ENCODE measurements around the gene REPIN1. TPM values are rescaled to one million over a fixed set of nuclear protein-coding genes. Genes with fewer than 3 reads are reported as not detected.

Gene REPIN1
- total and polyA plus RNA-seq, 9 of the 15 experiments (the other 6 are each of a cell fraction or from before 2014, with no cell fraction given): 8.1 to 283 (median 94.3) TPM

GRCh38 chr7:150404172-150404804 is 35.7 kb downstream of the REPIN1 start (continued):
- no peak for TF ChIP-seq CHD7 (IDR thresholded peaks at IDR 0.05; ENCODE audit: low read depth, low read length)
- TF ChIP-seq NCOA6 (IDR thresholded peaks at IDR 0.05): no peak
- peak; percentile 57; the same call in 1 of the 2 replicates for TF ChIP-seq PYGO2 (tag; IDR thresholded peaks at IDR 0.05)
- no peak; the same call in 1 of the 2 replicates for TF ChIP-seq FOXO4 (CRISPR knock-in tag; IDR thresholded peaks at IDR 0.05)
- TF ChIP-seq ZBTB17 (CRISPR knock-in tag; IDR thresholded peaks at IDR 0.05): no peak
- no peak for TF ChIP-seq MTA3 (IDR thresholded peaks at IDR 0.05; ENCODE audit: borderline replicate concordance)
- TF ChIP-seq CHD1 (IDR thresholded peaks at IDR 0.05; ENCODE audit: low read length): no peak
- TF ChIP-seq ZBTB49 (CRISPR knock-in tag; IDR thresholded peaks at IDR 0.05; ENCODE audit: borderline replicate concordance): no peak
- TF ChIP-seq ZNF436 (CRISPR knock-in tag; IDR thresholded peaks at IDR 0.05): no peak
- no peak for TF ChIP-seq CREB3L1 (IDR thresholded peaks at IDR 0.05; ENCODE audit: borderline replicate concordance, low read depth)
- no peak; the same call in 1 of the 2 replicates for TF ChIP-seq RNF2 (IDR thresholded peaks at IDR 0.05)

Measured in K562 (cell line).